ENCODE results near the gene ACTR1A. TPM values are rescaled to one million over a fixed set of nuclear protein-coding genes. Genes with fewer than 3 reads are reported as not detected.

Gene ACTR1A
- total and polyA plus RNA-seq, 12 donors: 90.1 to 138 (median 110) TPM

GRCh38 chr10:102438374-102438773 lies 64.1 kb downstream of the ACTR1A start:
- Histone ChIP-seq H3K36me3 (no peaks in the 10 kb centered on the region), H3K9me3 (no peaks in the 10 kb centered on the region), H3K4me3 (no peak overlapping the region), H3K27ac (no peak overlapping the region), H3K27me3 (peaks cover 0 to 18% (median 5%) of the 10 kb centered on the region in 7 donors), H3K4me1 (peaks cover 0 to 43% (median 0%) of the 10 kb centered on the region in 9 donors)
- TF ChIP-seq CTCF (IDR thresholded peaks at IDR 0.05): no peak
- ATAC-seq (no peak), DNase-seq (no peak)
- intact Hi-C loops (cut with DNase I): no loop called here
- WGBS, 2 donors: 67 to 72% methylated on average over 1 of the region's 1 CpG

GRCh38 chr10:102437515-102437914 lies 65.0 kb downstream of the ACTR1A start:
- no peak for TF ChIP-seq CTCF (IDR thresholded peaks at IDR 0.05)
- no peak overlapping the region for H3K27ac ChIP-seq
- WGBS, 2 donors: 92 to 95% methylated on average over 3 of the region's 3 CpGs
- H3K9me3 ChIP-seq: no peaks in the 10 kb centered on the region
- H3K36me3 ChIP-seq: no peaks in the 10 kb centered on the region
- H3K4me1 ChIP-seq: peaks cover 0 to 48% (median 4%) of the 10 kb centered on the region in 9 donors
- H3K27me3 ChIP-seq: peaks cover 0 to 18% (median 5%) of the 10 kb centered on the region in 7 donors
- no peak for ATAC-seq
- DNase-seq: no peak
- no peak overlapping the region for H3K4me3 ChIP-seq
- intact Hi-C loops (cut with DNase I): no loop called here

GRCh38 chr10:102436312-102436711 lies 66.2 kb downstream of the ACTR1A start:
- no peaks in the 10 kb centered on the region for H3K9me3 ChIP-seq
- peaks cover 0 to 18% (median 5%) of the 10 kb centered on the region in 7 donors for H3K27me3 ChIP-seq
- intact Hi-C loops (cut with DNase I): no loop called here
- no peak for TF ChIP-seq CTCF (IDR thresholded peaks at IDR 0.05)
- H3K4me3 ChIP-seq: peak overlapping the region in 1 of 10 donors; percentile 51
- ATAC-seq (no peak), DNase-seq (no peak)
- H3K27ac ChIP-seq: peak overlapping the region in 1 of 10 donors; percentile 90
- H3K36me3 ChIP-seq: no peaks in the 10 kb centered on the region
- WGBS, 2 donors: 80 to 82% methylated on average over 6 of the region's 6 CpGs
- peaks cover 4 to 56% (median 12%) of the 10 kb centered on the region in 9 donors for H3K4me1 ChIP-seq

- Histone ChIP-seq H3K27ac (peak overlapping the region in 3 of 10 donors; percentile 19 to 90 (median 60)), H3K4me1 (peaks cover 4 to 58% (median 12%) of the 10 kb centered on the region in 9 donors), H3K27me3 (peaks cover 0 to 18% (median 5%) of the 10 kb centered on the region in 7 donors), H3K9me3 (no peaks in the 10 kb centered on the region), H3K36me3 (peaks cover 0 to 3% (median 0%) of the 10 kb centered on the region in 9 donors), H3K4me3 (peak overlapping the region in 6 of 10 donors; percentile 27 to 51 (median 32))
- no peak for ATAC-seq
- no peak for TF ChIP-seq CTCF (IDR thresholded peaks at IDR 0.05)
- intact Hi-C loops (cut with DNase I): no loop called here
- 9 to 11% methylated on average over 14 of the region's 14 CpGs for WGBS, 2 donors
- no peak for DNase-seq
These were observed 66.8 kb downstream of the ACTR1A start for GRCh38 chr10:102435529-102436233.
